CD4-positive, alpha-beta T cell treated with Interferon alpha-2 for 1 hour (primary cell): ENCODE results near the gene CAV2.

Experiments used
- DNase-seq, 2 donors: peaks; one replicate each; pipeline ENCODE4 v3.0.0-alpha.2; 2020 to 2022

Gene CAV2

GRCh38 chr7:116549370-116549769 lies 49.8 kb downstream of the CAV2 start:
- no peak for DNase-seq

DNA sequence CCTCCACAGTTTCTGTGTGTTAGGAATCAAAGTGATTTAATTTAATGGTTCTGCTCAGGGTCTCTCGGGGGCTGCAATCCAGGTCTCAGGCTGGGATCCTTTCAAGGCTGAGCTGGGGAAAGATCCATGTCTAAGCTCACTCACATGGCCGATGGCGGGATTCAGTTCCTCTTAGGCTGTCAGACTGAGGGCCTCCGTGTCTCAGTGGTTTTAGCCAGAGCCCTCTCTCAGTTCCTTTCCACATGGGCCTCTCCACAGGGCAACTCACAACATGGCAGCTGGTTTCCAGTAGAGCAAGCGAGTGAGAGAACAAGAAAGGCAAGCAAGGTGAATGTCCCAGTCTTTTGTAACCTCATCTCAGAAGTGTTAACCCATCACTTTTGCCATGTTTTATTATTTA lies 52.2 kb downstream of the CAV2 start:
- no peak for DNase-seq

- no peak for DNase-seq
Measured at GRCh38 chr7:116552602-116553001, 53.1 kb downstream of the CAV2 start.

DNA sequence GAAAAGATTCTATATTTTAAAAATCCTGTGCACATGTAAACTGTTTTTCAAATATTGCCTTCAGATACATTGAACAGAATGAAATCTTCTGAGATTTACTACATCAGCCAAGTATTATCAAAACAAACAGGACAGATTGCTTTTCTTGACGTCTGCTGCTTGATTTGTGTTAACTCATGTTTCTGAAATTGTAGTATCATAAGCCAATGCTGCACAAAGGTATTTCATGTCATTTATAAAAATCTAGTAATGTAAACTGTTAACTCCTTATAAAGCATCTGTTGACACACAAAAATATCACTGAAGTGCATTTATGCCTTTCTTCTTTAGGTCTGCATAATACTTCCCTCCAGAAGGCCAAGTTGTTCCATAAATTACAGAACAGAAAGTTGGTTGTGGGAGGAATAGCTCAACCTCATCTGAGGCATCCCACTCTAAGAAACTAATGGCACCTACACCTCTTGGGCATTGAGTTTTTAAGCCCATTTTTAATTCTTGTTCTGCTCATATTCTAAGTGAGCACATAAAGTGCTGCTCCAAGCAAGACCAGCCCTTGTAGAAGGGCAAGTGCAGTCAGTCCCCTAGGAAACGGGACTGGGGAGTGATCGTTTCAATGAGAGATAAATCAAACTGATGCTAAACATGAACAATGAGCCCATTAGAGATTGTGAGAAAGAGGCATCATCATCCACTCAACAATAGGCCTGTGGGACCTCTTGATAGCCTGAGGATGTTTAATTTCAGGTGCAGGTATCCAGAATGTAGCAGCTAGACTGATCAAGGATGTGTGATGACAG lies 53.8 kb downstream of the CAV2 start:
- DNase-seq = no peak

DNA sequence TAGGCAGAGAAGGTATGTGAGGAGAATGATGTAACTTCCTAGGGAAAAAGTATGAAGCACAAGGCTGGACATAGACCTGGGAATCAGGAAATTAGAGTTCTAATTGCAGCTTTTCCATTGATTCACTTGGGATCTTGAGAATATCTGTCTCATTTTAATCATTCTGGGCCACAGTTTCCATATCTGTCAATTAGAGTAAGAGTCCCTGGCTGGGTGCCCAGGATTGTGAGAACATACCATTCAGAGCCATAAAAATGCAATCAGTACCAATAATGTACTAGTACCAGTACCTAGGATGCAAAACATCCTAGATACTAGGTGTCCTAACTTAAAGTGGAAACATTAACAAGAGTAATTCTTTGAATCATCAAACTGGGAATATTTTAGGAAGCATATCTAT lies 54.9 kb downstream of the CAV2 start:
- no peak for DNase-seq

- no peak for DNase-seq
Measured at GRCh38 chr7:116554911-116555310, 55.4 kb downstream of the CAV2 start.

DNA sequence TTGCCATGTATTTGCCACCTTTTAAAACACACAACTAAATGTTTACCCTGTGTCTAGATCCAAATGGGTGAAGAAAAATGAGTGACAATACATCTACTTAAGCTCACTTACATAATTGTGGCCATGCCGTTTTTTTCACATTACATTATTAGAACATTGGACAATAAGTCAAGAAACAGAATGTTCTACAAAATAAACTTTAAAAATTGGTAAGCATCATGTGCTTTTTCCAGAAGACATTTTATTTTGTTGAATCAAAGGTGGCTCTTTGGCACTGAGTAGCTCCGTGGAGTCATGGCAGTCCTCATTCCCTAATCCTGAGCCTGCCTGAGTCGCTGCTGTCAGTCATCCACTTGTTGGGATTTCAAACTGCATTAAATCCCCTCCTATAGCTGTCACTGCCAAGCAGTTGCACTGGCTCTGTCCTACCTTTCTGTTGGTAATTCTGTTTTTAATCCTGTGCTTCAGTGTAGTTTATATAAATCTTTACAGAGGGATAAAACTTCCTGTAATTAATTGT lies 57.6 kb downstream of the CAV2 start:
- no peak for DNase-seq

DNA sequence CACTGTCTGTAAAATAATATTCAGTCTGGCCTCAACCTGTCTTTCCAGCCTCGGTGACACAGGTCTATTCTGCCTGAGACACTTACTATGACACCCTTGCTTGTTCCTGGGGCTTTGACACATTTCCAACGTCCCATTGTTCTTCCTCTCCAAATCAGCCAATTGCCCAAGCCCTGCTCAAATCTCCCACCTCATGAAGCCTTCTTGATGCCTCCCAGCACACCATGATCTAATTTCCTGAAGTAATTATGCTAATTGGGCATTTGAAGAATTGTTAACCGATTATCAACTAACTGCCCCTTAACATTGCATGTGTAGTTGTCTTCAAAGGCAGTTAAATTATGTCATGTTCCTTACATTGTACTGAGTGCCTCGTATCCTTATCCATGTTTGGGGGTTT lies 58.4 kb downstream of the CAV2 start:
- DNase-seq = no peak
